MM.1S (cell line): Measurements from ENCODE around the gene PP2D1.

Source experiments
- CTCF ChIP-seq: fragments of 300-600 bp; sonication (generic); IDR thresholded peaks from 2 replicates; pipeline ENCODE4 v1.5.1; 2016; ENCODE audit warnings: antibody characterized with exemption, low read length, mixed read lengths
- EZH2 ChIP-seq: fragments of 300-600 bp; sonication (generic); optimal IDR thresholded peaks from 2 replicates; pipeline ENCODE3; 2017; ENCODE audit warnings: low read depth, mild to moderate bottlenecking, antibody characterized with exemption, low read length, mixed read lengths
- EZH2phosphoT487 ChIP-seq: fragments of 300-600 bp; sonication (generic); IDR thresholded peaks from 2 replicates; pipeline ENCODE4 v1.6.1; 2018; ENCODE audit warnings: antibody characterized with exemption, low read length

GRCh38 chr3:20038699-20039465 lies 26.8 kb upstream of the PP2D1 start:
- TF ChIP-seq CTCF (no peak), EZH2 (no peak), EZH2phosphoT487 (no peak)
